Esophagus muscularis mucosa (tissue), 4 donors: ENCODE results near the gene SMAD2. TPM values are rescaled to one million over a fixed set of nuclear protein-coding genes. Genes with fewer than 3 reads are reported as not detected.

Source experiments
- DNase-seq: peaks from one replicate; pipeline ENCODE4 v3.0.0-alpha.2; 2017; ENCODE audit errors: extremely low spot score
- H3K27ac ChIP-seq, 4 donors: fragments of 200-600 bp; sonication (generic); replicated peaks in 1 of 4; 1 replicate in 3 of 4; 2 replicates in 1 of 4; pipeline ENCODE4 v1.5.1; 2016 to 2019; ENCODE audit warnings: mild to moderate bottlenecking in 1 of 4
- H3K27me3 ChIP-seq, 4 donors: fragments of 200-600 bp; sonication (generic); one replicate each; pipeline versions ENCODE4 v1.5.1 to v1.6.0; 2016 to 2019
- H3K36me3 ChIP-seq, 4 donors: fragments of 200-600 bp; sonication (generic); one replicate each; pipeline ENCODE4 v1.5.1; 2016 to 2019
- H3K4me1 ChIP-seq, 4 donors: fragments of 200-600 bp; sonication (generic); one replicate each; pipeline ENCODE4 v1.5.1; 2016 to 2019
- H3K4me3 ChIP-seq, 4 donors: fragments of 200-600 bp; sonication (generic); 1 replicate in 2 of 4; 2 replicates in 2 of 4; pipeline ENCODE4 v1.5.1; 2016 to 2019; ENCODE audit warnings: mild to moderate bottlenecking in 4 of 4, moderate library complexity in 1 of 4
- H3K9me3 ChIP-seq, 4 donors: fragments of 200-600 bp; sonication (generic); 1 replicate in 3 of 4; 2 replicates in 1 of 4; pipeline ENCODE4 v1.5.1; 2016 to 2019
- EP300 ChIP-seq: sonication (generic); formaldehyde crosslinking; IDR thresholded peaks from one replicate; pipeline ENCODE4 v1.6.1; 2017; ENCODE audit warnings: antibody characterized with exemption
- POLR2A ChIP-seq: fragments of 450-650 bp; IDR thresholded peaks from one replicate; pipeline ENCODE4 v1.6.1; 2017; ENCODE audit warnings: antibody characterized with exemption, moderate library complexity, mild to moderate bottlenecking, low read depth
- POLR2AphosphoS5 ChIP-seq, 2 donors: sonication (generic); formaldehyde crosslinking; IDR thresholded peaks; one replicate each; pipeline ENCODE4 v1.6.1; 2017; ENCODE audit warnings: antibody characterized with exemption in 2 of 2
- WGBS: methylation state at CpG from one replicate; pipeline ENCODE4 v1.1.5; 2018; 5-methylcytosine and 5-hydroxymethylcytosine counted together
- intact Hi-C: fragments of 100-400 bp; cut with DNase I; formaldehyde crosslinking; loops from one replicate; pipeline ENCODE4 v1.15.1; 2023
- total RNA-seq, 4 donors: library from RNA; depleted of rRNA; stranded (reverse); fragments of >200 nt; gene quantifications; one replicate each; pipeline versions ENCODE4 v1.1.0 to v1.2.1, GENCODE V29; 2016
- TF ChIP-seq, protein P1 (sequence below), 3 experiments: fragments of 200-600 bp in 2 of 3; fragments of 450-650 bp in 1 of 3; sonication (generic) in 2 of 3; IDR thresholded peaks; one replicate each; pipeline ENCODE4 v1.5.1; 2017 to 2019; ENCODE audit warnings: antibody characterized with exemption in 3 of 3, mild to moderate bottlenecking in 2 of 3, moderate library complexity in 1 of 3

The SMAD2 gene
- total RNA-seq, 4 donors from 2014 or later = 35.7 to 93.4 (median 89.2) TPM

DNA sequence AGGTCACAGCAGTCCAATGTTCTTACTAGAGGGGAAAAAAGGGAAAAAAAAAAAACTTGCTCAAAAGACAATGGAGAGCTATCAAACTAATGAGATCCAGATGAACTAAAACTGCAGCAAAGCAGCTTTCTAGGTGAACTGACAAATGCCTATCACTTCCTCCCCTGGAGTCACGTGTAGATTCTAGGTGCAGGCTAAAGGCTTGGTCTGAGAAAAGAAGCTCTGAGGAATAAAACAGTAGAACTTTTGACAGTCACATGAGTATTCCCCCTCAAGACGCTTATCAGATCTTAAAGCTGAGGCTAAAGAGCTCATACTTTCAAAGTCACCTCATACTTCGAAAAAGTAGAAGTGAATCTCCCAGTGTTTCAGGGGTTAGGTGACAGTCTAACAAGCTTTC lies 42.3 kb downstream of the SMAD2 start:
- no peak for DNase-seq
- Histone ChIP-seq H3K36me3 (peaks cover 0 to 42% (median 5%) of the 10 kb centered on the region in 4 donors), H3K9me3 (no peaks in the 10 kb centered on the region), H3K27ac (no peak overlapping the region), H3K4me3 (no peak overlapping the region), H3K27me3 (no peaks in the 10 kb centered on the region), H3K4me1 (peaks cover 3 to 12% (median 8%) of the 10 kb centered on the region in 4 donors)
- WGBS = 89% methylated on average over 3 of the region's 3 CpGs
- TF ChIP-seq POLR2A (no peak), POLR2AphosphoS5 (IDR thresholded peaks at IDR 0.05) (no peak), EP300 (no peak)
- TF ChIP-seq, protein P1, sequence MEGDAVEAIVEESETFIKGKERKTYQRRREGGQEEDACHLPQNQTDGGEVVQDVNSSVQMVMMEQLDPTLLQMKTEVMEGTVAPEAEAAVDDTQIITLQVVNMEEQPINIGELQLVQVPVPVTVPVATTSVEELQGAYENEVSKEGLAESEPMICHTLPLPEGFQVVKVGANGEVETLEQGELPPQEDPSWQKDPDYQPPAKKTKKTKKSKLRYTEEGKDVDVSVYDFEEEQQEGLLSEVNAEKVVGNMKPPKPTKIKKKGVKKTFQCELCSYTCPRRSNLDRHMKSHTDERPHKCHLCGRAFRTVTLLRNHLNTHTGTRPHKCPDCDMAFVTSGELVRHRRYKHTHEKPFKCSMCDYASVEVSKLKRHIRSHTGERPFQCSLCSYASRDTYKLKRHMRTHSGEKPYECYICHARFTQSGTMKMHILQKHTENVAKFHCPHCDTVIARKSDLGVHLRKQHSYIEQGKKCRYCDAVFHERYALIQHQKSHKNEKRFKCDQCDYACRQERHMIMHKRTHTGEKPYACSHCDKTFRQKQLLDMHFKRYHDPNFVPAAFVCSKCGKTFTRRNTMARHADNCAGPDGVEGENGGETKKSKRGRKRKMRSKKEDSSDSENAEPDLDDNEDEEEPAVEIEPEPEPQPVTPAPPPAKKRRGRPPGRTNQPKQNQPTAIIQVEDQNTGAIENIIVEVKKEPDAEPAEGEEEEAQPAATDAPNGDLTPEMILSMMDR (IDR thresholded peaks at IDR 0.05) = no peak
- intact Hi-C loops = no loop called here

DNA sequence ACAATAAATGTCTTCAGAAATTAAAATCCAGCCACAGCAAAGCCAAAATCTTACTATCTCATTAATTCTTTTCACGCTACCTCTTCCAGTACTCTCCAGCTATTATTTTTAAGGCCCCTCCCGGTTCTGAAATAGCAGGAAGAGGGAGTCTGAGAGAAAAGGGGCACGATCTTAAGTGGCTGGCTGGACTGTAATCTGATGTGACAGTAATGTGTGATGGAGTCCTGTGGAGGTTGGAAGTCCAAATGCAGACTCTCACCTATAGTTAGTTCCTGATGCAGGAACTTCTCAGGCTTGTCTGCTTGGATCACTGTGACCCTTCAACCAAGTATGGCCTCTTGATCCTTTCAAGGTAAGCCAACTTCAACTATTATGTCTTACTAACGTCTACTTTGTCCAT lies 43.2 kb downstream of the SMAD2 start:
- 92% methylated on average over 4 of the region's 4 CpGs for WGBS
- peaks cover 0 to 52% (median 5%) of the 10 kb centered on the region in 4 donors for H3K36me3 ChIP-seq

DNA sequence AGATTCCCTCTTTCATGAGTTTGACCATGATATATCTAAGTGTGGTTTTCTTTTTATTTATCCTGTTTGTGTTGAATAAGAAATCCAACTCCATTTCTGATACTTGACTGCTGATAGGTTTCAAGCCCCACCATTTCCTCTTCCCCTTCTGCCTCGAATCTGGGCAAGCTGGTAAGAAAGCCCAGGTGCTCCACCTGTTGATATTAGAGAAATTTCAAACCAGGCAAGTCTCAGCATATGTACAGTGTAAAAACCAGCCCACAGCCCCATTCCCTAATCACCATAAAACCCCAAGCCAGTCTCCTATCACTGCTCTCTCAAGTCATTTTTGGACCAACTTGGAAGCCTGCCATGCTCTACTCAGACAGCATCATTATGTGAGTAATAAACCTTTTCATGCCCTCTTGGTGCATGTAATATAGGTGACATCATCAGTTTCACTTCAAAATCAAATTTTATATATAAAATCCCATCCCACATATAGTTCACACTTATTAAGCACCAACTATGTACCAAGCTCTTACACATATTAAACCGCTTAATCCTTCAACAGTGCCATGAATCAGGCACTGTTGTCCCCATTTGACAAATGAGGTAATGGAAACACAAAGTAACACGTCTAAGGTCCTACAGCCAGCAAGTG lies 46.6 kb downstream of the SMAD2 start:
- peaks cover 0 to 12% (median 8%) of the 10 kb centered on the region in 4 donors for H3K4me1 ChIP-seq
- intact Hi-C loops = no loop called here
- no peak overlapping the region for H3K27ac ChIP-seq
- no peaks in the 10 kb centered on the region for H3K27me3 ChIP-seq
- H3K36me3 ChIP-seq = peaks cover 0 to 42% (median 10%) of the 10 kb centered on the region in 4 donors
- DNase-seq = no peak
- no peaks in the 10 kb centered on the region for H3K9me3 ChIP-seq
- no peak overlapping the region for H3K4me3 ChIP-seq
- WGBS = 69% methylated on average over 3 of the region's 3 CpGs
- TF ChIP-seq POLR2A (no peak), EP300 (no peak), POLR2AphosphoS5 (IDR thresholded peaks at IDR 0.05) (no peak)
- TF ChIP-seq, protein P1 (IDR thresholded peaks at IDR 0.05) = no peak

More for the DNA sequence above, 43.2 kb downstream of the SMAD2 start:
- Histone ChIP-seq H3K4me3 (no peak overlapping the region), H3K9me3 (no peaks in the 10 kb centered on the region), H3K27me3 (no peaks in the 10 kb centered on the region), H3K4me1 (peaks cover 3 to 12% (median 8%) of the 10 kb centered on the region in 4 donors), H3K27ac (no peak overlapping the region)
- TF ChIP-seq POLR2AphosphoS5 (IDR thresholded peaks at IDR 0.05) (no peak), EP300 (no peak), POLR2A (no peak)
- TF ChIP-seq, protein P1 (IDR thresholded peaks at IDR 0.05) = no peak
- DNase-seq = no peak
- intact Hi-C loops = no loop called here

DNA sequence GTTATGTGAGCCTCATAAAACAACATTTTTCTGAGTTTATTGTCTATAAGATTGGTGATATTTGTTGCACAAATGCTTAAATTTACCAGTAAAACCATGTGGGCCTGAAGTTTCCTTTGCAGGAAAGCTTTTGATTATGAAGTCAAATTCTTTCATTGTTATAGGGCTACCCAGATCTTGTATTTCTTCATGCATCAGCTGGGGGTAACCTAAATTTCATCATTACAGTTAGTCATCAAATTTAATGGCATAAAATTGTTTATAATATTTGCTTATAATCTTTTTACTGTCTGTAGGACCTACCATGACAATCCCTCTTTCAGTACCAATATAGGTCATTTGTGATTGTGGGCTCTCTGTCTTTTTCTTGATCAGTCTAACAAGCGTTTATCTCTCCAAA lies 47.8 kb downstream of the SMAD2 start:
- Histone ChIP-seq H3K27me3 (no peaks in the 10 kb centered on the region), H3K4me1 (peaks cover 0 to 12% (median 8%) of the 10 kb centered on the region in 4 donors), H3K9me3 (no peaks in the 10 kb centered on the region), H3K36me3 (peaks cover 0 to 34% (median 7%) of the 10 kb centered on the region in 4 donors), H3K4me3 (no peak overlapping the region), H3K27ac (no peak overlapping the region)
- 96% methylated on average over 1 of the region's 1 CpG for WGBS
- DNase-seq = no peak
- TF ChIP-seq EP300 (no peak), POLR2A (no peak), POLR2AphosphoS5 (IDR thresholded peaks at IDR 0.05) (no peak)
- TF ChIP-seq, protein P1 (IDR thresholded peaks at IDR 0.05) = no peak
- intact Hi-C loops = no loop called here
